Esophagus mucosa (tissue), 1 donor: ENCODE results near the gene RSPH6A. TPM values are rescaled to one million over a fixed set of nuclear protein-coding genes. Genes with fewer than 3 reads are reported as not detected.

ENCODE experiments used
- ATAC-seq: fragments of 200-7000 bp; cut with Tn5 transposase; one replicate; pipeline ENCODE4 v1.9.1; 2020
- total RNA-seq: library from RNA; stranded (reverse); gene quantifications from one replicate; pipeline ENCODE4 v1.2.4, GENCODE V29; 2023
- donor health status: DM: yes; HTN: yes; CAD: no.

Gene RSPH6A
- 0.12 TPM for total RNA-seq

- ATAC-seq, result no peak
These were observed at the start of gene RSPH6A for GRCh38 chr19:45814851-45815480. Gene RSPH6A, minus strand, starts transcription at chr19:45815308. Its CDS starts 132 bp downstream, at chr19:45815176.

- no peak for ATAC-seq
These were observed 49.5 kb upstream of the RSPH6A start for GRCh38 chr19:45864629-45865082.

GRCh38 chr19:45863840-45864628, 48.9 kb upstream of the RSPH6A start, which contains the start of gene FOXA3:
Gene FOXA3, plus strand, starts transcription at chr19:45864326. Its CDS starts 131 bp downstream, at chr19:45864457.
- peak; percentile 23 for ATAC-seq

- no peak for ATAC-seq
These were observed 48.3 kb upstream of the RSPH6A start for GRCh38 chr19:45863335-45863839.

DNA sequence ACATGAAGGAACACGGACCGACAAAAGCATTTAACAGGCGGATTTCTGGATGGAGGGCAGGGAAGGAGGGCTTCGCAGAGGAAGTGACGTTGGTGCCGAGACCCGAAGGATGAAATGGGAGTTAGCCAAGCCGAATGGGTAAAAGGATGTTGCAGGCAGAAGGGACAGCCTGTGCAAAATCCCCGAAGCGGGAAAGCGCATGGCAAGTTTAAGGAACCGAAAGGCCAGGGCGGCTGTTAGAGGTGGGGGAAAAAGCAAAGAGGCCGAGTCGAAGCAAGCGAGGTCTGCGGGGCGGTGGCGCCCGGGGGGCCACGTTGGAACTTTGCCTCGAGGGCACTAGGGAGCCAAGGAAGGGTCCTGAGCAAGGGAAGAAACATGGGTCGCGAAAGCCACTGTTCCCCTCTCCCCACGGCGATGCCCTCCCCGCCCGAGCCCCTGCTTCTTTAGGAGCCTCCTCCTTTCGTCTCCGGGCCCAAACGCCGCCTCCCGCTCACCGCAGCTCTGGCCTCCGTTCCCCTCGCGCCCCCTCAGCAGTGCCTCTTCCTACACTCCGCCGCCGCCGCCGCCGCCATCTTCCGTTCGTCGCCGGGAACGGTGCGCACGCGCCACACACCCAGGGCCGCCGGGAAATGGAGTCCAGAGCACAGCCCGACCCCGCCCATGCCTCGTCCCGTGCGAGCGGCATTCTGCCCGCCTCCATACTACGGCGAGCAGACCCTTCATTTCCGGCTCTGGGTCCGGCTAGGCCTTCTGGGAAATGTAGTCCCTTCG, 47.6 kb upstream of the RSPH6A start, which contains the start of gene SYMPK:
Gene SYMPK (minus strand): TSS at position 584 of the 771 bp plus-strand sequence. CDS start 8,652 bp downstream, outside the sequence.
- ATAC-seq, result peak; percentile 98

DNA sequence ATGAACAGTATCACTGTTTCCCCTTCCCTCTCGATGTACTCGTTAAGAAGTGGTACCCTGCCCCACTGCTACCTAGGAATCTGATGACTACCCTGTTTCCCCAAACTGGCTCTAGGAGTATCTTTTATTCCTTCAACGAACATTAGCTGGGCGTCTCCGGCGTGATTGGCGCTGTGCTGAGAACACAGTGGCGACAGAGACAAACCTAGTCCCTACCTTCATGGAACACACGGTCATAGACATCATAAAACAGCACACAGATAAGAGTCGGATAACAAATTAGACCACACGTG, 47.1 kb upstream of the RSPH6A start:
- ATAC-seq, result peak; percentile 1

DNA sequence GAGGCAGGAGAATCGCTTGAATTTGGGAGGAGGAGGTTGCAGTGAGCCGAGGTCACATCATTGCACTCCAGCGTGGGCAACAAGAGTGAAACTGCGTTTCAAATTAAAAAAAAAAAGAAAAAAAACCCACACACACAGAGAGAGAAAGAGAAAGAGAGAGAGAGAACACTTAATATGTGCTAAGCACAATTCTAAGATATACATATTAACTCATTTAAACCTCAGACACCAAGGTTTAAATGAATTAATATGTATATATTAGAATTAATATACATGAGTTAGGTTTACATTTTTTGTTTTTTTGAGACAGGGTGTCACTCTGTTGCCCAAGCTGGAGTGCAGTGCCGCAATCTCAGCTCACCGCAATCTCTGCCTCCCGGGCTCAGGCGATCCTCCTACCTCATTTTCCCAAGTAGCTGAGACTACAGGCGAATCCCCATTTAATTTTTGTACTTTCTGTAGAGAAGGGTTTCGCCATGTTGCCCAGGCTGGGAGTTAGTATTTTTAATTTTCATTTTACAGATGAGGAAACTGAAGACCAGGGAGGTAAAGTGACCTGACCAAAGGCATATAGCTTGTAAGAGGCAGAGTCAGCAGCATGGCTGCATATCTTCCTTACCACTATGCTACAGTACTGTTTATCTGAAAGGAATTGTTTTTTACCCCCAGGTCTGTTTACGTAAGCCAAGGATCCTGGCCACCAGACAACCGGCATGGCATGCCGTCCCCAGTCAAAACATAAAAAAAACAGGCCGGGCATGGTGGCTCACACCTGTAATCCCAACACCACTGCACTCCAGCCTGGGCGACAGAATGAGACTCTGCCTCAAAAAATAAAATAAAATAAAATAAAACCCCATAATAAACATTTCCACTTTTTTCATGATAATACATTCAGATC, 45.5 kb upstream of the RSPH6A start:
- ATAC-seq, result no peak

GRCh38 chr19:45854167-45854778, 39.2 kb upstream of the RSPH6A start:
- ATAC-seq, result peak; percentile 11

- ATAC-seq, result no peak
These were observed 37.9 kb upstream of the RSPH6A start for GRCh38 chr19:45852983-45853382.

DNA sequence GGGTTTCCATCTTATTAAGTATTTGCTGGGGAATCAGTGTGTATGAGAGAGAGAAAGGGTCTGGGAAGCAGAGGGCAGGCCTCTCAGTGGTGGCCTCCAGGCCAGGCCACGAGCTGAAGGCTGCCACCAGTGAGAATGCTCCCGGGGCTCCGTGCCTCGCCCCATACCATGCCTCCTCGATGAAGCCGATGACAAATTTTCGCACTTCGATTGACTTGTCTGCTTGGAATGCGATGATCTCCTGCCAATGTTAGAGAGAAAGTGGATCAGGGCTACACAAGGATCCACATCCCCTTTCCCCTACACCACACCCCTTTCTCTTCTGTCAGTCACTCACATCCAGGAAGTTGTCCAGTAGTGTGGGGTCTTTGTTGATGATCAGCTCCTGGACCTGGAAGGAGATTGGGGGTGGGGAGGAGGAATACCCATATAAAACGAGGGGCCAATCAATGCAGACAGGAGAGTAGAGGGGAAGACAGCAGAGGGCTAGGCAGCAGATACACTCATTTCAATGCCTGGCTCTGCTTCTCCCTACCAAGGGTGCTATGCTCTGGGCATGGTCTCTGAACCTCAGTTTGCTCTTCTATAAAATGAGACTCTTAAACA, 37.1 kb upstream of the RSPH6A start:
- no peak for ATAC-seq

DNA sequence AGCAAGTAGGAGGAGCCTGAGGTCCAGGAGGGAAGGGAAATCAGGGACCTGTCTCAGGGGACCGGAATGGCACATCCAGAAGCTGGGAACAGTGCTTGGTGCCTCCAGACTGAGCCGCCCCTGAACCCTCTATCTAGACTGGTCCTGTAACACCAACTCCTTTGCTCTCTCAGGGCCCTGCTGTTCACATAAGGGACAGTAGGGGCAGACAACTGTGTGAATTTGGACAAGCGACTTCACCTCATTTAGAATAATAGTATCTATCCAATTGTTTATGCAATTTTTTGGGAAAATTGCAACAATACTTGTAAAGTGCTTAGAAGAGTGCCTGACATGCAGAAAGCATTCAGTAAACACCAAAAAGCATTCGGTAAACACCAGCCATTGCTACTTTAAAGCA, 33.8 kb upstream of the RSPH6A start:
- ATAC-seq, result peak; percentile 40

- no peak for ATAC-seq
These were observed 32.6 kb upstream of the RSPH6A start for GRCh38 chr19:45847663-45848062.

DNA sequence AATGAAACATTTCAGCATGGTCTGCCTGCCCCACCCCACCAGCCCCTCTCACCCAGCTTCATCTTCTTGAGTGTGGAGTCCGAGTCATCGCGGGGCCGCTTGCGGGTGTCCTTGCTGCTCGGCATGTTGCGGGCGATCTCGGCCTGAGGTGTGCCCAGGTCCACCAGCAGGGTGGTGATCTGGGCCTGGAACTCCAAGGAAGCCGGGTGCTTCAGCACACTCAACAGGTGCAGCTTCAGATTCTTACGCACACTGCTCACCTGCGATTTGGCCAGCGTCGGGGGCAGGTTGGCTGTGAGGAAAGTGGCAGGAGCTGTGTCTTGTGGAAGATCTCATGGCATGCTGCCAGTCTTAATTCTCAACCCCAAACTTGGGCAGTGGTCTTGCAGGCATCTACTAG, 27.1 kb upstream of the RSPH6A start:
- no peak for ATAC-seq

DNA sequence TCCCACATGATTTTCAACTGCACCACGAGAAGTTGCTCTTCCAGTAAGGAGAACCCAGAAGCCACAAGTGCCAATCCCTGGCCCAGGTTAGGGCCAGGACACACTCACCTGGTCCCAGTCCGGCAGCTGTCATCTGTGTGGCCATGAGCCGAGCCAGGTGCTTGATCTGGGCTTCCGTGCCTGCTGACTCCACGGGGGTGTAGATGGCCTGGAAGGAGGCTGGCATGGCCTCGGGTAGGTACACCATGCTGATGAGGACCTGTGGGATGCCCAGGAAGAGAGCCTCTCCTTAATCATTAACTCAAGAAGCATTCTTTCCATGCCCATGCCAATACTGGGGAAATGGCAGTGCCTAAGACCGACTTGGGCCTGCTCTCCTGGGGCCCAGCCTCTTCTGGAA, 19.9 kb upstream of the RSPH6A start:
- no peak for ATAC-seq

DNA sequence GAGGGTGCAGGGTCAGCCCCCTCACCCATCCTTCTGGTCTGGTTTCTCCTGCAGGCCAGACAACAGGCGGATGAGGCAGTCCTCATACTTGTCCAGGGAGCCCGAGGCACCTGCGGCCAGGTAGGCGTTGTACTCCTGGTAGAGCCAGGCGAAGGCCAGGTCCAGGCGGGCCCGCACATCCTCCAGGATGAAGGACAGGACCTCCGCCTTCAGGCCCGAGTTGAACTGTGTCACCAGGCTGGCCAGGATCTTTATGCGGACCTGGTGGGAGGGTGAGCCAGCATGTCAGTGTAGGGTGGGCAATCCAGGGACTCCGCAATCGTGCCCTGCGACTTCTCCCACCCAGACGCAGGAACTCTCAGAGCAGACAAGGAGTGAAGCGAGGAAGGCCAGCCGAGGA, 13.8 kb upstream of the RSPH6A start:
- ATAC-seq, result no peak

DNA sequence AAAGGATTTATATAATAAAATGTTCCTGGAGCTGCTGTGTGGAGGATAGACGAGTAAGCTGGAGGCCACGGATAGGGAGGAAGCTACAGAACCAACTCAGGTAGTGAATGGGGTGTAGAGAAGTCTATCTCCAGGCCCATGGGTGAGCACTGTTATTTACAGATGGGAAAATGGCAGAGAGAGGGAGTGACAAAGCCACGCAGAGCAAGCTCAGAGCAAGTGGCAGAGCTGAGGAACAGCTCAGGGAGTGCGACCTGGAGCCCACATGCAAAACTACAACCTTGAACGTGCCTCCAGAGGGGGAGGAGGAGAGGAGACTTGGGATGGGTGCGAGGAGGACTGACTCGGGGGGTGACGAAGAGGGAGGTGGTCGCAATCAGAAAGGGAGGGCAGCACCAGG, 13.4 kb upstream of the RSPH6A start:
- ATAC-seq, result no peak

DNA sequence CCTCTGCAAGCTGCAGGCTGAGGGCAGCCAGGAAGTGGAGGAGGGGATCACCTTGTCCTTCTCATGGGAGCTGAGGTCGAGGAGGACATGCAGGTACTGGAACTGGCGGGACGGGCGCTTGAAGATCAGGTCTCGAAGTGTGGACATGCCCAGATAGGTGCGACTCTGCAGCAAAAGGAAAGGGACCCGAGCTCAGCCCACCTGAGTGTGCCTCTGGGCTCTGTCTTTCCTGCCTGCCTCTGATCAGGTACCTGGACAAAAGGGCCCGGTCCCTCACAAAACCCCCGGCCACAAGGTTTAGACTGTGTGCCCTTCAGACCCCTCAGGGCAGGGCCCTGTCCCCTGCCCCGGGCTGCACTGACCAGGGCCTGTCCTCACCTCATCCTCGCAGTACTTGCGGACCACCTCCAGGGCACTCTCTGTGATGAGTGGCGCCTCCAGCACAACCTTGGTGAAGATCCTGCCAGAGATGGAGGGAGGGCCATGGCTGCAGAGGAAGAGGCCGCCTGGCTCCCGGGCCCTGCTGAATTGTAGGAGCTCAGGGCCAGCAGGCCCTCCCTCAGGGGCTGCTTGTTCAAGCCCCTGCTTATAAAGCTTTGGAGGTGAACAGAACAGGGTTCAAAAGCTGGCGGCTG, 12.5 kb upstream of the RSPH6A start:
- no peak for ATAC-seq

DNA sequence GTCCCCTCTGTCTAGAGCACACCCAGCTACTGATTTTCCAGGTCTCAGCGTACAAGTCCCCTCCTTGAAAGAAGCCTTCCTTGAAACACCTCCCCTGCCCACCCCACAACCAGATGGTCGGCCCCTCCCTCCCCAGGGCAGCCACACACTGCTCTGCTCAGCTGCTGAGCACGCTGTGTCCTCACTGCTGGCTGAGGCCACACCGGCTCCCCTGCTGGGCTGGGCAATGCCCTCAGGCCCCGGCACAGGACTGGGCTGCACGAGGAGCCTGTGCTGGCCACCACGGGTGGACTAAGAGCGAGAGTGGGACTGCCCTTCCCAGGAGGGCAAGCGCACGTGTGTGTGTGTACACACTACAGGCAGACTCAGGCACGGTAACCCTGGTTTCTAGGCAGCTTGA, 11.8 kb upstream of the RSPH6A start:
- no peak for ATAC-seq

DNA sequence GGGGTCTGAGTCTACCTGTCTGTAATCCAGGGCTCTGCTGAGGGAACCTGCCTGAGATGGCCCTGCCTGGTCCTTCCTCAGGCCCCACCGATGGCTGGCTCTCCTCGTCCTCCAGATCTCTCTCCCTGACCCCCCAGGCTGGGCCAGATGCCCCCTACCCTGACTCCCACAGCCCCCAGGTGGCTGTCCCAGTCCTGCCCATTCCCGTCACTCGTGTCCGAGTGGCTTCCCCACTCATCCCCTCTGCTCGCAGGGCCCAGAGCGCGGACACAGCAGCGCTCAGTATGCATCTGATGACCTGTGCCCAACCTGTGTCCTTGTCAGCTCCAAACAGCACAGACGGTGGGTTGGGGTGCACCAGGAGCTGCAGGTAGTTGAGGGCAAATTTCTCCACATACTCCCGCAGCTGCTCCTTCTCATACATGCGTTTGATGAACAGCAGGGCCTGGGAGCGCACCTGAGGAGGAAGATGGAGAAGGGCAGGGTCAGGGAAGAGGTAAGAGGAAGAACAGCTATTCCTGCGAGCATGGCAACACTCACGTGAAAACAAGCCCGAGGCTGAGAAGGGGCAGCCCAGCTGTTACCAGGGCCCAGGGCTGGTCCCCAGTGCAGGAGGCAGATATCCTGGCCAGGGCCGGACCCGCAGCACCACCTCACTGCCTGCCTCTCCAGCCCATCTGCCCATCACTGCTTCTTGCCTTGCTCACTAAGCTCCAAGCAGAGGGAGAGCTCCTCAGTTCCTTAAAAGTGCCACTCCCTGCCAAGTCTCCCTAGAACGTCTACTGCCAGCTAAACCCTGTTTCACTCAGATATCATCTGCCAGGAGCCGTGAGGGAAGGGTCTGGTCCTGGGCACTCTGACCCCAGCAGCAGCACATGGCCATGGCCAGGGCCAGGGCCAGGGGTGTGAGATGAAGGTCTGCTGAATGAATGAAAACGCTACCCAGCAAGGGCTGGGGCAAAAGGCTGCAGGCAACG, 11.1 kb upstream of the RSPH6A start:
- no peak for ATAC-seq

- ATAC-seq, result no peak
These were observed 10.1 kb upstream of the RSPH6A start for GRCh38 chr19:45825263-45825605.
